Stimulated activated CD8-positive, alpha-beta memory T cell treated with anti-CD3 and anti-CD28 coated beads, Interleukin-15, amount 100 ng/mL, for 4 hours (primary cell): ENCODE measurements around the gene ZDHHC11.
"Not testable (repeated sequence)": the region's sequence is repeated elsewhere in the genome, so short reads cannot be mapped to it uniquely, and the experiment has no call there.

Experiments
- DNase-seq, 2 donors: peaks; one replicate each; pipeline ENCODE4 v3.0.0-alpha.2; 2020; ENCODE audit warnings: low read depth in 2 of 2

ZDHHC11 gene

DNA sequence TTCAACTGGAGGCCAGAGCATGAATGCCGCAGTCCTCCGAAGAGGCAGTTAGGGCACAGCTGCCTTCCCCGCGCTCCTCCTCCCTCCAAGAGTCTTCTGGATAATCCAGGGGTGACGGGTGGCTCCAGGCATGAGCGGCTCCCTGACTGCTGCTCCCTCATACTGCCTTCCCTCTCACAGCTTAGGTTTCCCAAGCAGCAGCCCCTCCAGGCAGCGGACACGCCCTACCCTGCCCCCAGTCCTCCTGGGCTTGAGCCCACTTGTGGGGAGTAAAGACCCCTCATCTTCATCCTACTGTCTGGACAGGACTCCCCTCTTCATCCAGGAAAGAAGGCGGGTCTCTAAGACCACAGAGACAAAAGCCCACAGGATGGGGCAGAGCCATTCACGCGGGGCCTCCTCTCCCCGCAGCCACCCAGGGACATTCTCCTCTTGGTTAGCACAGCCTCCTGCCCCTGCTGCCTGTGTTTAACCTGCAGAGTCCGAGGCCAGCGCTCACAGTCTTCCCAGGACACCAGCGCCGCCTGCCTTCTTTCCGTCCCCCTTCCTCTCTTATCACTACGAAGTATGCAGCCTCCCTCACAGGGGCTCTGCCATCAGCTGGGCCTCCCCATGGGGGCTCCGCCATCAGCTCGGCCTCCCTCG lies 5.6 kb downstream of the ZDHHC11 start:
- not testable (repeated sequence) for DNase-seq

- not testable (repeated sequence) for DNase-seq
Measured at GRCh38 chr5:844426-844825, 6.4 kb downstream of the ZDHHC11 start.

GRCh38 chr5:843926-844325 lies 6.9 kb downstream of the ZDHHC11 start:
- not testable (repeated sequence) for DNase-seq

GRCh38 chr5:843371-843770 lies 7.4 kb downstream of the ZDHHC11 start:
- DNase-seq = not testable (repeated sequence)

GRCh38 chr5:842402-843221 lies 8.2 kb downstream of the ZDHHC11 start:
- not testable (repeated sequence) for DNase-seq

GRCh38 chr5:841531-842401 lies 9.0 kb downstream of the ZDHHC11 start:
- not testable (repeated sequence) for DNase-seq

DNA sequence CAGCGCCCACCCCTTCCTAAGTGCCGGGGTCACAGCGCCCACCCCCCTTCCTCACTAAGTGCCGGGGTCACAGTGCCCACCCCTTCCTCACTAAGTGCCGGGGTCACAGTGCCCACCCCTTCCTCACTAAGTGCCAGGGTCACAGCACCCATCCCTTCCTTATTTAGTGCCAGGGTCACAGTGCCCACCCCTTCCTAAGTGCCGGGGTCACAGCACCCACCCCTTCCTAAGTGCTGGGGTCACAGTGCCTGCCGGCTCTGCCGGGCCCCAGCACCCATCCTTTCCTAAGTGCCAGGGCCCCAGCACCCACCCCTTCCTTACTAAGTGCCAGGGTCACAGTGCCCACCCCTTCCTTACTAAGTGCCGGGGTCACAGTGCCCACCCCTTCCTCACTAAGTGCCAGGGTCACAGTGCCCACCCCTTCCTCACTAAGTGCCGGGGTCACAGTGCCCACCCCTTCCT lies 9.8 kb downstream of the ZDHHC11 start:
- DNase-seq = not testable (repeated sequence)

DNA sequence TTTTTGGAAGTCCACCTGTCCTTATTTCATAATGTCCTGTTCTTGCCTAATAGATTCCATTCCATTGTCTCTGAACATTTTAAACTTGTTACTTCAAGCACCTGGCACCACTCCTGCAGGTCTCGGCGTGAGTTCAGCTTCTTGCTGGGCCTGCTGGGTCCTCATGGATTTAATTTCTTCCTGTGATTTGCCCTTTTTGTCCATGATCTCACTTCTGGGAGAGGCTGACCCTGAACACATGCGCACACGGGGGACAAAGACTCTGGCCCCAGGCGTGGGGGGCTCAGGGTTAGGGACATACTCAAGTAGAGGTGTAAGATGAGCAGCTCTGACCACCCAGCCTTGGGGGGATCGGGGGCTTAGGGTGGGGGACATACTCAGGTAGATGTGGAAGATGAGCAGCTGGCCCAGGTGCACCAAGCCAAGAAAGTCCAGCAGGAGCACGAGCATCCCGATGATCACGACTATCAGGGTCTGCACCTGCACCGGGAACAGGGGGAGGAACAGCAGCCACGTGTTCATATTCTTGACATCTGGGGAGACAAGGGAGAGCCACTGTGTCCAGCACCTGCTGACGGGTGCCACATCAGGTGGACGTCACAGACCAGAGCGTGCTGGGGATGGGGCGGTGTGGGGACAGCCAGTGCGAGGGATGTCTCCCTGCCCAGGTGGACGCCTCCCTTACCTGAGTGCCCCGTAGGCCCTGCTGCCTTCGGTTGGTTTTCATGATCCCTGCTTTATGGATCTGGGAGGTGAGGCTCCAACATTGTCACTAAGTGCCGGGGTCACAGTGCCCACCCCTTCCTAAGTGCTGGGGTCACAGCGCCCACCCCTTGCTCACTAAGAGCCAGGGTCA lies 10.4 kb downstream of the ZDHHC11 start:
- not testable (repeated sequence) for DNase-seq

- not testable (repeated sequence) for DNase-seq
Measured at GRCh38 chr5:838431-838851, 12.3 kb downstream of the ZDHHC11 start.

- not testable (repeated sequence) for DNase-seq
Measured at GRCh38 chr5:837621-838121, 13.1 kb downstream of the ZDHHC11 start.

- DNase-seq = not testable (repeated sequence)
Measured at GRCh38 chr5:835933-836612, 14.7 kb downstream of the ZDHHC11 start.

GRCh38 chr5:834013-834412 lies 16.8 kb downstream of the ZDHHC11 start:
- not testable (repeated sequence) for DNase-seq

- not testable (repeated sequence) for DNase-seq
Measured at GRCh38 chr5:828194-828593, 22.6 kb downstream of the ZDHHC11 start.

- DNase-seq = not testable (repeated sequence)
Measured at GRCh38 chr5:825544-825943, 25.2 kb downstream of the ZDHHC11 start.

DNA sequence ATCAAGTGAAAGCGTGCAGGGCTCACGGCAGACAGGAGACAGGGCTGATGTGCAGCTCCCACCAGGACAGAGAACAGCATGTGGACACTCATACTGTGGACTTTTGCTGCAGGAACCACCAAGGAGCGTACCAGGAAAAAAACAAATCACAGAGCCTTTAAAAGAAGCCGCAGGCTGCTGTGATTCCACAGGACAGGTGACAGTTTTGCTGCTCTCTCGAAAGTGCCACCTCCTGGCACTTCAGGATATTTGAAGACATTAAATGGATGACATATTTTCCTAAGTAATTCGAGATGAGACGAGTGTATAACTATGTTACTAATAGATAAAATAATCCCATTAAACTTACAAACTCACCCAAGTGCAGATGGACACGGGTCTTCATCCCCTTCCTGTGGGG lies 29.3 kb downstream of the ZDHHC11 start:
- DNase-seq = no peak

DNA sequence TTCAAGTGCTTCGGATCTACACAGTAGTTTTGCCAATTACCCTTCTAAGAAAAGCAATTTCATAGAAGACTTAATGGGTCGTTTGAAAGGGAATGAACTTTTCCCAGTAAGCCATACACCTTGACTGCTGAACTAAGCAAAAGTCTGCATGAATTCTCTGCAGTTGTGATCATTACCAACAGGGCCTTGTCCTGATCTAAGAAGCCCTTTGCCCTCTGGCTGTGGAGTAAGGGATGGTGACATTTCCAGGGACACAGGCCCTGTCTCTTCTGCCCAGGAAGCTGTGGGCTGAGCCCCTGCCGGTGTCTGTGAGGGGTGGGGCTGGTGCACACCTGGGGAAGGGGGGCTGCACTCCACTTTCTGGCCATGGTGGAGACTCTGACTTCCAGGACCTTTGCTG lies 30.5 kb downstream of the ZDHHC11 start:
- no peak for DNase-seq

DNA sequence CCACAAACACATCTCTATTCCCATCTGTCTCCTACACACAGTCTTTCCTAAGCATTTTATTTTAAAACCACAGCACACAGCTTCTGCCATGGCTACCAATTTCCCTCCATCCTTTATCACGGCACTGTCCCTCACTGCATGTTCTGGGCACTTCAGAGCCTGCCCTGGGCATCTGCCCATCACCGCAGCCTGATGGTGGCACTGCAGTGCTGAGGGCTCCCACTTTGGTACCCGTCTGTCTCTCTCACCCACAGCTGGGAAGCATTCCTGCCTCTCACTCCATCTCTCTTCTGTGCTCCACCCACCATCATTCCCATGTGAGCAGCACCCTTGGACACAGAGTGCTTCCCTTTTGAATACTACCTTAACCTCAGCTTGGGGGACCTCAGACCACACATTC lies 31.7 kb downstream of the ZDHHC11 start:
- DNase-seq = no peak

GRCh38 chr5:816176-816575 lies 34.6 kb downstream of the ZDHHC11 start:
- DNase-seq = no peak

- no peak for DNase-seq
Measured at GRCh38 chr5:815449-815848, 35.3 kb downstream of the ZDHHC11 start.

DNA sequence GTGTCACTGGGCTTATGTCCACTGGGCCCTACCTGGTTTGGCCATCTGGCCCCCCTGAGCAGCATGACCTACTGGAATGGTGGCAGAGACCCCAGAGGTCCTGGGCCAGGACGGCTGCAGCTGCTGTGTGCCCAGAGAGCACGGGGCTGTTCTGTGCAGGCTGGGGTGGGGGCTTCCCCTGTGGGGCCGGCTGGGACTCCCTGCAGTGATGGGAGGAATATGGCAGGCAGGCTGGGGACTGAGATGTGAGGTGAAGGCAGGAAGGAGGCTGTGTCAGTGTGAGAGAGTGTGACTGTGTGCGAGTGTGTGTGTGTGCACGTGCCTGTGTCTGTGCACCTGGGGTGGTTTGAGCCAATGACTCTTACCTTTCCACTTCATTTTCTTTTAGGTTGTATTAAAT lies 37.2 kb downstream of the ZDHHC11 start:
- not testable (repeated sequence) for DNase-seq
